A549 (cell line): Measurements from ENCODE around the gene SRPRA. TPM values are rescaled to one million over a fixed set of nuclear protein-coding genes. Genes with fewer than 3 reads are reported as not detected.

ENCODE experiments used
- ATAC-seq, 2 experiments: fragments of 200-7000 bp in 1 of 2; fragments of >200 bp in 1 of 2; cut with Nextera tagmentation in 1 of 2; cut with Tn5 transposase in 1 of 2; 3 replicates each; pipeline versions ENCODE4 v1.8.0 to v1.9.1; 2018 to 2020; ENCODE audit warnings: mild to moderate bottlenecking in 1 of 2, moderate library complexity in 1 of 2
- CTCF ChIA-PET: fragments of 300-600 bp; sonication (Branson Sonifier 250); formaldehyde crosslinking; extraction: SDS; loops from one replicate; lab custom pipeline; 2021; ENCODE audit warnings: antibody characterized with exemption, inconsistent platforms; lab: Yijun Ruan, JAX
- POLR2A ChIA-PET: fragments of 350-600 bp; formaldehyde crosslinking; extraction: SDS; loops from one replicate; lab custom pipeline; 2021; ENCODE audit warnings: antibody characterized with exemption, inconsistent platforms; lab: Yijun Ruan, JAX
- DNase-seq, 2 experiments: peaks; one replicate each; pipeline versions ENCODE4 v3.0.0 to v3.0.0-alpha.2; 2011 to 2016; ENCODE audit warnings: low read depth in 1 of 2, low spot score in 1 of 2
- FAIRE-seq: peaks from 2 replicates; lab custom pipeline; 2011; peaks lifted over from hg19 to GRCh38; lab: Jason Lieb, UNC
- H3K27ac ChIP-seq, 2 experiments: fragments of >200 bp; sonication (Bioruptor Twin); formaldehyde crosslinking; 3 replicates each; pipeline ENCODE4 v1.5.1; 2016 to 2017
- H3K4me1 ChIP-seq: fragments of >200 bp; sonication (Bioruptor Twin); formaldehyde crosslinking; 3 replicates; pipeline ENCODE4 v1.6.1; 2016
- H3K4me2 ChIP-seq: fragments of >200 bp; sonication (Bioruptor Twin); formaldehyde crosslinking; 3 replicates; pipeline ENCODE4 v1.6.1; 2016
- H3K4me3 ChIP-seq: fragments of >200 bp; sonication (Bioruptor Twin); formaldehyde crosslinking; 3 replicates; pipeline ENCODE4 v1.5.1; 2016
- H3K9me3 ChIP-seq: fragments of >200 bp; sonication (Bioruptor Twin); formaldehyde crosslinking; 3 replicates; pipeline ENCODE4 v1.6.1; 2016
- CBX2 ChIP-seq: fragments of 200-600 bp; sonication (generic); IDR thresholded peaks from 2 replicates; pipeline ENCODE4 v1.6.1; 2016; ENCODE audit warnings: low read depth, mild to moderate bottlenecking, borderline replicate concordance
- CBX8 ChIP-seq: fragments of 200-600 bp; sonication (generic); IDR thresholded peaks from 2 replicates; pipeline ENCODE4 v1.6.1; 2016
- CHD2 ChIP-seq: fragments of 150-350 bp; IDR thresholded peaks from 2 replicates; pipeline ENCODE4 v1.6.1; 2014; ENCODE audit warnings: low read length; ENCODE audit not compliant: partially characterized antibody
- EHMT2 ChIP-seq: fragments of 200-600 bp; sonication (generic); IDR thresholded peaks from 2 replicates; pipeline ENCODE4 v1.6.1; 2016; ENCODE audit warnings: antibody characterized with exemption, low read depth, mild to moderate bottlenecking, moderate library complexity
- ESRRA ChIP-seq: fragments of 150-350 bp; IDR thresholded peaks from 2 replicates; pipeline ENCODE4 v1.6.1; 2014; ENCODE audit warnings: mild to moderate bottlenecking, low read length, borderline replicate concordance
- FOSL2 ChIP-seq, 2 experiments: fragments of 450-650 bp in 1 of 2; fragments of >200 bp in 1 of 2; sonication (Bioruptor Twin) in 1 of 2; formaldehyde crosslinking; IDR thresholded peaks; 2 replicates each; pipeline versions ENCODE4 v1.5.0 to v1.6.1; 2016 to 2020; ENCODE audit warnings: mild to moderate bottlenecking in 1 of 2, moderate library complexity in 1 of 2
- HDAC2 ChIP-seq: fragments of 200-600 bp; sonication (generic); IDR thresholded peaks from 2 replicates; pipeline ENCODE4 v1.6.1; 2016
- HEYL ChIP-seq: fragments of 250-450 bp; sonication (Bioruptor Pico); IDR thresholded peaks from 2 replicates; pipeline ENCODE4 v1.8.0; 2021; ENCODE audit warnings: mild to moderate bottlenecking, moderate library complexity
- HOXB13 ChIP-seq: fragments of 250-450 bp; sonication (Bioruptor Pico); IDR thresholded peaks from 2 replicates; pipeline ENCODE4 v1.5.0; 2020; ENCODE audit warnings: low read depth, mild to moderate bottlenecking, moderate library complexity
- JUN ChIP-seq, 2 experiments: fragments of >200 bp; sonication (Bioruptor Twin); formaldehyde crosslinking; IDR thresholded peaks; 2 replicates in 1 of 2; 3 replicates in 1 of 2; pipeline ENCODE4 v1.6.1; 2016 to 2017
- KDM1A ChIP-seq: fragments of 200-600 bp; sonication (generic); IDR thresholded peaks from 2 replicates; pipeline ENCODE4 v1.6.1; 2016; ENCODE audit warnings: low read depth, mild to moderate bottlenecking
- KDM5A ChIP-seq: fragments of 200-600 bp; sonication (generic); IDR thresholded peaks from 2 replicates; pipeline ENCODE4 v1.6.1; 2016; ENCODE audit warnings: antibody characterized with exemption, mild to moderate bottlenecking
- MAFK ChIP-seq: fragments of 450-650 bp; IDR thresholded peaks from 2 replicates; pipeline ENCODE4 v1.6.1; 2014; ENCODE audit not compliant: partially characterized antibody
- NR3C1 ChIP-seq: fragments of >200 bp; sonication (Bioruptor Twin); formaldehyde crosslinking; IDR thresholded peaks from 3 replicates; pipeline ENCODE4 v1.6.1; 2017
- PHF8 ChIP-seq: fragments of 200-600 bp; sonication (generic); IDR thresholded peaks from 2 replicates; pipeline ENCODE4 v1.6.1; 2016; ENCODE audit warnings: low read depth, mild to moderate bottlenecking, antibody characterized with exemption, moderate library complexity, borderline replicate concordance
- POLR2A ChIP-seq: IDR thresholded peaks from 2 replicates; pipeline ENCODE4 v1.6.1; 2012; ENCODE audit warnings: mild to moderate bottlenecking, low read length
- SMC3 ChIP-seq: fragments of >200 bp; sonication (Bioruptor Twin); formaldehyde crosslinking; IDR thresholded peaks from 3 replicates; pipeline ENCODE4 v1.6.1; 2018; ENCODE audit warnings: inconsistent platforms
- TP53 ChIP-seq: fragments of 250-450 bp; sonication (Bioruptor Pico); IDR thresholded peaks from 2 replicates; pipeline ENCODE4 v1.5.0; 2021; ENCODE audit warnings: mild to moderate bottlenecking, moderate library complexity
- ZC3H11A ChIP-seq: fragments of 450-650 bp; IDR thresholded peaks from 2 replicates; pipeline ENCODE4 v1.6.1; 2014; ENCODE audit warnings: antibody characterized with exemption, mild to moderate bottlenecking
- WGBS: methylation state at CpG from one replicate; pipeline ENCODE4 v1.1.6; 2017; ENCODE audit errors: missing lambda C conversion rate; 5-methylcytosine and 5-hydroxymethylcytosine counted together
- polyA plus RNA-seq, 4 experiments: library from polyadenylated mRNA; depleted of rRNA in 3 of 4; stranded (reverse); fragments of >200 nt; fragmentation: RNase III in 1 of 4; extraction: RNeasy Plus Mini Kit Qiagen cat#74134 plus additional on column Dnase treatment in 1 of 4; gene quantifications; 2 replicates in 3 of 4; 3 replicates in 1 of 4; pipeline ENCODE4 v1.2.3, GENCODE V29; 2011 to 2017
- TF ChIP-seq, protein P1 (sequence below): fragments of 450-650 bp; IDR thresholded peaks from 2 replicates; pipeline ENCODE4 v1.6.1; 2014; ENCODE audit warnings: antibody characterized with exemption
- TF ChIP-seq, protein P2 (sequence below): fragments of >200 bp; sonication (Bioruptor Twin); formaldehyde crosslinking; IDR thresholded peaks from 2 replicates; pipeline ENCODE4 v1.6.1; 2016
- TF ChIP-seq, protein P3 (sequence below): IDR thresholded peaks from 2 replicates; pipeline ENCODE4 v1.6.1; 2012

SRPRA gene
- polyA plus RNA-seq, 2 of the 4 experiments (the other 2 are of a cell fraction) = 45.1 to 92.2 TPM

DNA sequence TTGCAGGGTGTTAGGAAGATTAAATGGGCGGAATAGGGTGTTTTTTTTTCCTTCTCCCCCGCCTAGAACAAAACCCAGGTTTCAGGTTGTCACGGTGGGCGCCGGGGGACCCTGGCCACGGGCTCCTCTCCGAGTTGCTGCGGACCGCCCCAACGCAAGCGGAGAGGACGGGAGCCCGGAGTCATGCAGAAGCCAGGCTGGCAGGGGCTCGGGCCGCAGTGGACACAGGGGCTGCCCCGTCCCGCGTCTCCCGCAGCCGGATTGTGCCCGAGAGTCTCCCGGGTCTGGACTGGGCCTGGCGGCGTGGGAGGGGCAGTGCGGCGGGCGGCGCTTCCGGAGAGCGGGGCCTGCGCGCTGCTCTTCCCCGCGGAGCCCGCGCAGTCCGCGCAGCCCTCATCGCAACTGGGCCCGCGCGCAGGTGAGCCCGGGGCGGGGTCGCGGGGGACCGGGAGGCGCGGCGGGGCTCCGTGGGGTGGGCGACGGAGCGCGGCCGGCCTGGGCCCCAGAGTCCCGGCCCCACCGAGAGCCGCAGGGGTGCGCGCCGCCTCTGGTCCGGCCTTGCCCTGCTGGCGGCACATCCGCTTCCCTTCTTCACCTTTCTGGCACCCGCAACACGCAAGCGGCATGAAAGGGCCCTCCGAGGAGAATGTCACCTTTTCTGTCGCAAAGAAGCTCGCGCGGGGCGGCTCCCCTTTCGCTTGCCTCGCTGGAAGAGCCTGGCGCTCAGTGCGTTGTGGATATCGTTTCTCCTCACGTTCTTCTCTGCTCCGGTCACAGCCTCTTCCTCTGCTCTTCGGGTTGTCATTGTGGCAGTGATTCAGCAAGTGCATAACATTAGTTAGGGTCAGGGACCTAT lies 14.3 kb upstream of the SRPRA start, which contains the start of gene TIRAP:
Gene TIRAP, plus strand, starts transcription at position 358 of the 856 bp plus-strand sequence. CDS start 7,802 bp downstream, outside the sequence.
- FAIRE-seq = no peak
- CTCF ChIA-PET = interaction anchor here (0.5 kb wide), 1 partner anchor 375 kb away, joined by 3 read pairs; no protein-coding TSS in a partner anchor
- peak; percentile 89 to 92 for ATAC-seq
- Histone ChIP-seq H3K27ac (peak within 1 kb of the TSS; percentile 94 to 100), H3K4me2 (peak within 1 kb of the TSS; percentile 80), H3K4me3 (peak within 1 kb of the TSS; percentile 80), H3K9me3 (no peaks in the 10 kb centered on the region), H3K4me1 (peaks cover 15% of the 10 kb centered on the region; the same call in 2 of the 3 replicates)
- POLR2A ChIA-PET = interaction anchor here (0.7 to 1.7 kb wide), 3 partner anchors 14 to 21 kb away, joined by 3 to 6 read pairs (median 3); partner anchors contain the start of genes DCPS, FOXRED1 and SRPRA
- 1% methylated on average over 36 of the region's 82 CpGs for WGBS
- peak; percentile 33 to 46 for DNase-seq
- TF ChIP-seq TP53 (CRISPR knock-in tag) = no peak
- TF ChIP-seq KDM5A = no peak
- no peak for TF ChIP-seq ZC3H11A
- peak in 1 of 2 experiments; percentile 61; a peak in 2 of 5 replicates for TF ChIP-seq JUN (IDR thresholded peaks at IDR 0.05)
- TF ChIP-seq, protein P1, sequence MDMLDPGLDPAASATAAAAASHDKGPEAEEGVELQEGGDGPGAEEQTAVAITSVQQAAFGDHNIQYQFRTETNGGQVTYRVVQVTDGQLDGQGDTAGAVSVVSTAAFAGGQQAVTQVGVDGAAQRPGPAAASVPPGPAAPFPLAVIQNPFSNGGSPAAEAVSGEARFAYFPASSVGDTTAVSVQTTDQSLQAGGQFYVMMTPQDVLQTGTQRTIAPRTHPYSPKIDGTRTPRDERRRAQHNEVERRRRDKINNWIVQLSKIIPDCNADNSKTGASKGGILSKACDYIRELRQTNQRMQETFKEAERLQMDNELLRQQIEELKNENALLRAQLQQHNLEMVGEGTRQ = no peak
- no peak for TF ChIP-seq CHD2
- no peak for TF ChIP-seq CBX2
- TF ChIP-seq, protein P2, sequence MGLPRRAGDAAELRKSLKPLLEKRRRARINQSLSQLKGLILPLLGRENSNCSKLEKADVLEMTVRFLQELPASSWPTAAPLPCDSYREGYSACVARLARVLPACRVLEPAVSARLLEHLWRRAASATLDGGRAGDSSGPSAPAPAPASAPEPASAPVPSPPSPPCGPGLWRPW = no peak
- no peak for TF ChIP-seq KDM1A
- TF ChIP-seq HOXB13 = no peak
- peak; percentile 83 for TF ChIP-seq POLR2A
- no peak for TF ChIP-seq NR3C1
- no peak for TF ChIP-seq CBX8
- TF ChIP-seq SMC3 = no peak
- TF ChIP-seq HEYL = no peak
- TF ChIP-seq EHMT2 = no peak
- TF ChIP-seq ESRRA = no peak
- TF ChIP-seq PHF8 = peak; percentile 41
- TF ChIP-seq, protein P3, sequence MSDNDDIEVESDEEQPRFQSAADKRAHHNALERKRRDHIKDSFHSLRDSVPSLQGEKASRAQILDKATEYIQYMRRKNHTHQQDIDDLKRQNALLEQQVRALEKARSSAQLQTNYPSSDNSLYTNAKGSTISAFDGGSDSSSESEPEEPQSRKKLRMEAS = peak; percentile 36

DNA sequence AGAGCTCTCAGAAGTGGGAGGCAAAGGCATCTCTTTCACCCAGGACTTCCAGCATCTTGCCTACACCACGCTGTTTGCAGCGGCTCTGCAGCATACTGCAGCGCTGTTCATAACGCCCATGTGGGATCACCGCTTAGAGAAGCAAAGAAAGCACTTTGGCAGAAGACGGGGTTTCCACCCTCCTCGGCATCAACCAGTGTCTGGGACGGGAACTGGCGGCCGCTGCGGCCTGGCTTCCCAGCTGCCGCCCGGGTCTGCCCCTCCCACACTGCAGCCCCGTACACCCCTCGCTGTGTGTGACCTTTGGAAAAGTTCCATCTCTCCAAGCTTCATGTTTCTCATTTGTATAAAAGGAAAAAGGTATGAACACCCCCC lies 13.7 kb upstream of the SRPRA start:
- Histone ChIP-seq H3K27ac (peak overlapping the region; percentile 94 to 100), H3K4me1 (peaks cover 15% of the 10 kb centered on the region; the same call in 2 of the 3 replicates), H3K4me2 (peak overlapping the region; percentile 80), H3K9me3 (no peaks in the 10 kb centered on the region), H3K4me3 (peak overlapping the region; percentile 80)
- TF ChIP-seq HDAC2 (no peak), CBX2 (no peak), CHD2 (no peak), MAFK (no peak), FOSL2 (IDR thresholded peaks at IDR 0.05) (no peak), FOSL2 (CRISPR knock-in tag; IDR thresholded peaks at IDR 0.05) (no peak), HOXB13 (no peak)
- CTCF ChIA-PET = interaction anchor here (0.5 kb wide), 1 partner anchor 375 kb away, joined by 3 read pairs; no protein-coding TSS in a partner anchor
- ATAC-seq (peak; percentile 35 to 66; a peak in 5 of 6 replicates), DNase-seq (no peak), FAIRE-seq (no peak)
- POLR2A ChIA-PET = interaction anchor here (0.7 to 1.7 kb wide), 2 partner anchors 13 to 22 kb away, joined by 3 to 6 read pairs; partner anchors contain the start of genes DCPS, FOXRED1 and SRPRA
- WGBS = 49% methylated on average over 15 of the region's 15 CpGs
